Astrocyte (in vitro differentiated cells and primary cell): ENCODE results near the gene CIITA.

Source experiments
- EZH2 ChIP-seq: IDR thresholded peaks from 2 replicates; pipeline ENCODE4 v1.6.1; 2012; ENCODE audit warnings: mild to moderate bottlenecking, low read length, inconsistent platforms; ENCODE audit not compliant: insufficient read depth
- TF ChIP-seq, protein P1 (sequence below): IDR thresholded peaks from 2 replicates; pipeline ENCODE4 v1.5.1; 2011; ENCODE audit warnings: low read depth, mild to moderate bottlenecking, inconsistent platforms, low read length, moderate library complexity; ENCODE audit not compliant: insufficient read depth

DNA sequence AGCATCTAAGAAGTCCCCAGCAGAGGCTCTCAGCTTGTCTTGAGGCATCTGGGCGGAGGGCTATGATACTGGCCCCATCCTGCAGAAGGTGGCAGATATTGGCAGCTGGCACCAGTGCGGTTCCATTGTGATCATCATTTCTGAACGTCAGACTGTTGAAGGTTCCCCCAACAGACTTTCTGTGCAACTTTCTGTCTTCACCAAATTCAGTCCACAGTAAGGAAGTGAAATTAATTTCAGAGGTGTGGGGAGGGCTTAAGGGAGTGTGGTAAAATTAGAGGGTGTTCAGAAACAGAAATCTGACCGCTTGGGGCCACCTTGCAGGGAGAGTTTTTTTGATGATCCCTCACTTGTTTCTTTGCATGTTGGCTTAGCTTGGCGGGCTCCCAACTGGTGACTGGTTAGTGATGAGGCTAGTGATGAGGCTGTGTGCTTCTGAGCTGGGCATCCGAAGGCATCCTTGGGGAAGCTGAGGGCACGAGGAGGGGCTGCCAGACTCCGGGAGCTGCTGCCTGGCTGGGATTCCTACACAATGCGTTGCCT is at the start of gene CIITA:
- TF ChIP-seq, protein P1, sequence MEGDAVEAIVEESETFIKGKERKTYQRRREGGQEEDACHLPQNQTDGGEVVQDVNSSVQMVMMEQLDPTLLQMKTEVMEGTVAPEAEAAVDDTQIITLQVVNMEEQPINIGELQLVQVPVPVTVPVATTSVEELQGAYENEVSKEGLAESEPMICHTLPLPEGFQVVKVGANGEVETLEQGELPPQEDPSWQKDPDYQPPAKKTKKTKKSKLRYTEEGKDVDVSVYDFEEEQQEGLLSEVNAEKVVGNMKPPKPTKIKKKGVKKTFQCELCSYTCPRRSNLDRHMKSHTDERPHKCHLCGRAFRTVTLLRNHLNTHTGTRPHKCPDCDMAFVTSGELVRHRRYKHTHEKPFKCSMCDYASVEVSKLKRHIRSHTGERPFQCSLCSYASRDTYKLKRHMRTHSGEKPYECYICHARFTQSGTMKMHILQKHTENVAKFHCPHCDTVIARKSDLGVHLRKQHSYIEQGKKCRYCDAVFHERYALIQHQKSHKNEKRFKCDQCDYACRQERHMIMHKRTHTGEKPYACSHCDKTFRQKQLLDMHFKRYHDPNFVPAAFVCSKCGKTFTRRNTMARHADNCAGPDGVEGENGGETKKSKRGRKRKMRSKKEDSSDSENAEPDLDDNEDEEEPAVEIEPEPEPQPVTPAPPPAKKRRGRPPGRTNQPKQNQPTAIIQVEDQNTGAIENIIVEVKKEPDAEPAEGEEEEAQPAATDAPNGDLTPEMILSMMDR = no peak
- TF ChIP-seq EZH2 = no peak
